GM10266 (cell line): ENCODE measurements around the gene TMPRSS11D.
A peak's percentile ranks its signal among the peaks of the same experiment; 100 is the strongest.

ENCODE experiments used
- DNase-seq: peaks from one replicate; pipeline ENCODE4 v3.0.0; 2012; ENCODE audit errors: extremely low spot score
- TF ChIP-seq, protein P1 (sequence below): IDR thresholded peaks from 2 replicates; pipeline ENCODE4 v1.5.1; 2012; ENCODE audit warnings: mild to moderate bottlenecking, low read depth; ENCODE audit not compliant: control insufficient read depth, insufficient read depth; ENCODE audit errors: missing control alignments

Gene TMPRSS11D

DNA sequence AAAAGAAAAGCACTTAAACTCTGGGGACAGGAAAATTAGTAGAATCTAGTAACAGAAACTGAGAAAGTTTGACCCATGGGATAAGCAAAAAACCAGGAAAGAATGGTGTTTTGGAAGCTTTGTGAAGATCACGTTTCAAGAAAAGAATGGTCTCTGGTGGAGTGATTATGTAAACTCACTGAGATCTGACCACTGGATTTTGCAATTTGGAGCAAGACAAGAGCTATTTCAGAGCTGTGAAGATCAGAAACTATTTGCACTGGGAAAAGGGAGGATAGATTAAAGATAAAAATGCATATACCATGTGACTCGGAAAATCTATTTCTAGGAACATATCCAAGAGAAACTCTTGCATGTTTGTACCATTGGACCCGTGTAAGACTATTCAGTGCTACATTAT is 4.3 kb downstream of the TMPRSS11D start:
- TF ChIP-seq, protein P1, sequence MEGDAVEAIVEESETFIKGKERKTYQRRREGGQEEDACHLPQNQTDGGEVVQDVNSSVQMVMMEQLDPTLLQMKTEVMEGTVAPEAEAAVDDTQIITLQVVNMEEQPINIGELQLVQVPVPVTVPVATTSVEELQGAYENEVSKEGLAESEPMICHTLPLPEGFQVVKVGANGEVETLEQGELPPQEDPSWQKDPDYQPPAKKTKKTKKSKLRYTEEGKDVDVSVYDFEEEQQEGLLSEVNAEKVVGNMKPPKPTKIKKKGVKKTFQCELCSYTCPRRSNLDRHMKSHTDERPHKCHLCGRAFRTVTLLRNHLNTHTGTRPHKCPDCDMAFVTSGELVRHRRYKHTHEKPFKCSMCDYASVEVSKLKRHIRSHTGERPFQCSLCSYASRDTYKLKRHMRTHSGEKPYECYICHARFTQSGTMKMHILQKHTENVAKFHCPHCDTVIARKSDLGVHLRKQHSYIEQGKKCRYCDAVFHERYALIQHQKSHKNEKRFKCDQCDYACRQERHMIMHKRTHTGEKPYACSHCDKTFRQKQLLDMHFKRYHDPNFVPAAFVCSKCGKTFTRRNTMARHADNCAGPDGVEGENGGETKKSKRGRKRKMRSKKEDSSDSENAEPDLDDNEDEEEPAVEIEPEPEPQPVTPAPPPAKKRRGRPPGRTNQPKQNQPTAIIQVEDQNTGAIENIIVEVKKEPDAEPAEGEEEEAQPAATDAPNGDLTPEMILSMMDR = no peak
- DNase-seq = no peak

DNA sequence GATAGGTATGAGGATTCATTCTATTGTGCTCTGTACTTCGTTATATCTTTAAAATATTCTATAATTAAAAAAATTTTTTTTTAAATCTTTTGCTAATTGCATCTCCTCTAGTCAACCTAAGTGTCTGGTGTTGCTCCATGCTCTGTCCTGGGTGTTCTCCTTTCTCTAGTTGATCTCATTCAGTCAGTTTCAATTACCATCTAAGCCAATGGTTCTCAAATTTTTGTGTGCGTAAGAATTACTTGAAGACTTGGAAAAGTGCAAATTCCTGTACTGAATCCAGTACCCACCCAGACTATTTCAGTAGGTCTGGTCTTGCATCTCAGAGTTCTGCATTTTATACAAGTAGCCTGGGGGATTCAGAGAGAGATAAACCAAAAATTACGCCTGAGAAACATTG is 6.7 kb downstream of the TMPRSS11D start:
- TF ChIP-seq, protein P1 = no peak

DNA sequence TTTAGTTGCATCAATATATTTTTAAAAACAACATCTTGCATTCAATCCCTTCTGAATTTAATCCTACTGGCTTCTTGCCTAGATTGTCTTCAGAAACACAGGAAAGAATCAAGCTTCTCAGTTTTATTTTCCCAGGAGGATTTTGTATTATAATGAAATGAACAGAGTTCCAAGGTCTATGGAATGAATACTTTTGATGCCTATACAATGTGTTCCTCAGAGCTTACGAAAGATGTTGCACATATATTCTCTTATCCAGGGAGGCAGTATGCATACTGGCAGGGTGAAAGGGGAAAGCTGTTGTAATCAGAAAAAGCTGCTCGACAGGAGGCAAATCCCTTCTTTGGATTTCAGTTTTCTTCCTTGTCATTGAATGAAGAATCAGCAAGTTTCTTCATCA is 8.8 kb downstream of the TMPRSS11D start:
- DNase-seq = no peak
- TF ChIP-seq, protein P1 = no peak

More for the DNA sequence above, 6.7 kb downstream of the TMPRSS11D start:
- no peak for DNase-seq

DNA sequence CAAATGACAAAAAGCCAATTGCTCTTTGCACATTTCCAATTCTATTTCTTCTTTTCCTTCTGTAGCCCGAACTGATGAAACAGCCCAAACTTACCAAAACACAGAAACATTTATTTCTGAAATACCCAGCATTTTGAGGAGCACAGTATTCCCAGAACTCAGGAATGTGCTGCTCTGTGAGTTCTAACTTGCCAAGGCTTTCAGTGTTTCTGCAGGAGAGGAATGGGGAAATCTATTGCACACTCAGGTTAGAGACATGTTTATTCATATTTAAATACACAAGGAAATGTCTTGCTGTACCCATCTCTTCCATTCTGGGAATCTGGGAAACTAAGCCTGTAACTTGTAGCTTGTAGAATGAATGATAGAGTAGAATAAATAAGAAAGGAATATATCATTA is 10.7 kb downstream of the TMPRSS11D start:
- DNase-seq = no peak
- TF ChIP-seq, protein P1 = no peak

DNA sequence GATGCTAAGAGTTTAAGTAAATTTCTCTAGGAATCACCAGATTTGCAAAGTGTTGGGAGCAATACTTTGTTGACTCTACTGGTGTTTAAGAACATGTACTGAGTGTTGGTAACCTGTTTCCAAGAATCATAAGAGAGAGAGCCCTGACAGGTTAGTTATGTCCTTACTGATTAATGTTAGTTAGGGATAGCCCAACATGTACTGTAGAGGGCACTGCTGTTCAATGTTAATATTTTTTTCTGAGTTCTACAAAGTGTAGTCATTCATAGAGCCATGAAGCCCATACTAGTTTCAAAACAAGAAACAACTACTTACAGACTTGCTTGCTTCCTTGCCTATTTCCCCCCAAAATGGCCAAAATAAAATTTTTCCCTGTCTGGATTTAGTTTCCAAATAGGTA is 11.9 kb downstream of the TMPRSS11D start:
- TF ChIP-seq, protein P1 = peak; percentile 48
- peak; percentile 19 for DNase-seq

DNA sequence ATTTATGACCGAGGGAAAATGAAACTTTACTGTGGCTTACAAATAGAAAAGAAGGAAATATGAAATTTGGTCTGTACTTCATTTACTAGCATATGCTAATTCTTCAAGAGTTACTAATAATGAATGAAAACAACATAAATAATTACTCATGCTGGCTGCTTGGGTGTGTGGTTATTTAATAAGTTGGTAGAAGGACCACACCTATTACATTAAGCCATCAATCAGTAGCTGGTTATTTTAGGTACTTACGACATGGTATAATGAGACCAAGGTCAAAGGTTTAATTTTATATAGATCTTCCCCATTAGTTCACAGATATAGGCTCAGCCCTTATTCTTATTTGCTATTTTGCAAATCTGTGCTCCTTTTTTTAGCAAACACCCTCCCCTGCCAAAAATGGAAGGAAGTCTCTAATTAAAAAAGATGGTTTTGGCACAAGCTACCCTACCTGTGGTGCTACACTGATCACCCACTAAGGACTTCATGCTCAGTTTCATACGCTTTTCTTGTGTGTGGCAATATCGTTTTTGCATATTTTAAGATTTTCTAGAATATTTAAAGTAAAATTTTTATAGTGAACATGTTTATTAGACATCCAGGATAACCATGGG is 14.1 kb downstream of the TMPRSS11D start:
- no peak for DNase-seq
- TF ChIP-seq, protein P1 = no peak

DNA sequence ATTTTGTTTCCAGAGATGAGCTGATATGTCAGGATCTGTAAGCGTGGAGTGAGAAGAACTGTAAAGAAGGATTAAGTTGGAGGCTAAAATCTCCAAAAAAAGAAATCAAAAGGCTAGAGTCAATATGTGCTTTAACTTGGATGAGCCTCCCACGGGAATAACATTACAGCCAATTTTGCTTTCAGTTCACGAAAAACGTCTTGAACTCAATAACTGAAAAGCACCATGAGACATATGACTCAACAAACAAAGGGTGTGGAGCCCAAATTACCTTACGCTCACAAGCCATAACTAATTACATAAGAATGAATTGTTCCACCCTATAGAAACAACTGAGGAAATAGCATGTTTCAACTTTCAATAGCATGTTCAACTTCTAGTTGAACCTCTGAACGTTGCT is 22.3 kb downstream of the TMPRSS11D start:
- TF ChIP-seq, protein P1 = no peak
- peak; percentile 11 for DNase-seq
